IMR-90 (cell line): ENCODE results near the gene TEAD1.

Source experiments
- MAFK ChIP-seq: IDR thresholded peaks from 2 replicates; pipeline ENCODE4 v1.6.1; 2012; ENCODE audit warnings: low read depth, low read length, improper control_type of control experiment
- MXI1 ChIP-seq: IDR thresholded peaks from 2 replicates; pipeline ENCODE4 v1.6.1; 2012; ENCODE audit warnings: low read depth, mild to moderate bottlenecking, low read length, moderate library complexity, borderline replicate concordance
- POLR2A ChIP-seq: IDR thresholded peaks from 2 replicates; pipeline ENCODE4 v1.6.1; 2012; ENCODE audit warnings: mild to moderate bottlenecking, low read depth, low read length
- RAD21 ChIP-seq: IDR thresholded peaks from 2 replicates; pipeline ENCODE4 v1.6.1; 2012; ENCODE audit warnings: low read length, improper control_type of control experiment
- RFX5 ChIP-seq: IDR thresholded peaks from 2 replicates; pipeline ENCODE4 v1.8.0; 2012; ENCODE audit warnings: low read depth, mild to moderate bottlenecking, low read length, moderate library complexity
- USF2 ChIP-seq: fragments of 150-350 bp; IDR thresholded peaks from 2 replicates; pipeline ENCODE4 v1.6.1; 2017; ENCODE audit warnings: mild to moderate bottlenecking, antibody characterized with exemption, low read length, low read depth
- TF ChIP-seq, protein P1 (sequence below): conservative IDR thresholded peaks from 2 replicates; pipeline ENCODE4 v1.5.1; 2012; ENCODE audit warnings: mild to moderate bottlenecking, low read depth, low read length, improper control_type of control experiment
- TF ChIP-seq, protein P2 (sequence below): fragments of 150-350 bp; IDR thresholded peaks from 2 replicates; pipeline ENCODE4 v1.6.1; 2016; ENCODE audit warnings: low read depth, mild to moderate bottlenecking, low read length, moderate library complexity, borderline replicate concordance

DNA sequence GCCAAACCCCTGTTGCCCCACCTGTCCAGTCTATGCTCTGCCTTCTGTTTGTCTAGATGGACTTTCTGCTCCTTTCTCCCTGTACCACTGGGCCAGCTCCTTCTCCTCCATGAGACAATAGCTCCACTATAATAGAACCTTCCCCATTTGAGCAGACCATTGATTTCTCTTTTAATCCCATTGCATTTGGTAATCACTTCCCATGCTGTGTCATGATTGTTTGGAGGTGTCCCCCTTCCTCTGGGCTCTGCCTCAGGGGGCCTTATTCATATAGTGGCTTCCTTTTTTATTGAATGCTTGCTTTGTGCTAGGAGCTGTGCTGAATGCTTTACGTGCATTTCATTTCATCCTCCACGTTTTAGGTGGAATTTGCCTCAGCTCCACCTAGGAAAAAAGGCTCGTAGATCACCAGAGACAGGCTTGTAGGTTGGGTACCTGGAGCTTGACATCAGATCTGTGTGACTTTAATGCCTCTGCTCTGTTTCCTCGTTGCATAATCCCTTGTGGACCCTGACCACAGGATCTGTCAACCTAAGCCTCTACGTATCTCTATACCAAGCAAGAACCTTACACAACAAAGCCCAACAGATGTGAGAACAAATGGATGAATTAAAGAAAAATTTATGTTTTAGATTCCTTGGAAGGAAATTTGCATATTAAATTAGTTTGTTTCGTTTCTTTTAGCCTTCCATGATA is 228.7 kb downstream of the TEAD1 start:
- TF ChIP-seq, protein P1, sequence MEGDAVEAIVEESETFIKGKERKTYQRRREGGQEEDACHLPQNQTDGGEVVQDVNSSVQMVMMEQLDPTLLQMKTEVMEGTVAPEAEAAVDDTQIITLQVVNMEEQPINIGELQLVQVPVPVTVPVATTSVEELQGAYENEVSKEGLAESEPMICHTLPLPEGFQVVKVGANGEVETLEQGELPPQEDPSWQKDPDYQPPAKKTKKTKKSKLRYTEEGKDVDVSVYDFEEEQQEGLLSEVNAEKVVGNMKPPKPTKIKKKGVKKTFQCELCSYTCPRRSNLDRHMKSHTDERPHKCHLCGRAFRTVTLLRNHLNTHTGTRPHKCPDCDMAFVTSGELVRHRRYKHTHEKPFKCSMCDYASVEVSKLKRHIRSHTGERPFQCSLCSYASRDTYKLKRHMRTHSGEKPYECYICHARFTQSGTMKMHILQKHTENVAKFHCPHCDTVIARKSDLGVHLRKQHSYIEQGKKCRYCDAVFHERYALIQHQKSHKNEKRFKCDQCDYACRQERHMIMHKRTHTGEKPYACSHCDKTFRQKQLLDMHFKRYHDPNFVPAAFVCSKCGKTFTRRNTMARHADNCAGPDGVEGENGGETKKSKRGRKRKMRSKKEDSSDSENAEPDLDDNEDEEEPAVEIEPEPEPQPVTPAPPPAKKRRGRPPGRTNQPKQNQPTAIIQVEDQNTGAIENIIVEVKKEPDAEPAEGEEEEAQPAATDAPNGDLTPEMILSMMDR, result no peak
- no peak for TF ChIP-seq RAD21
- no peak for TF ChIP-seq MAFK
- TF ChIP-seq MXI1, result no peak
- TF ChIP-seq, protein P2, sequence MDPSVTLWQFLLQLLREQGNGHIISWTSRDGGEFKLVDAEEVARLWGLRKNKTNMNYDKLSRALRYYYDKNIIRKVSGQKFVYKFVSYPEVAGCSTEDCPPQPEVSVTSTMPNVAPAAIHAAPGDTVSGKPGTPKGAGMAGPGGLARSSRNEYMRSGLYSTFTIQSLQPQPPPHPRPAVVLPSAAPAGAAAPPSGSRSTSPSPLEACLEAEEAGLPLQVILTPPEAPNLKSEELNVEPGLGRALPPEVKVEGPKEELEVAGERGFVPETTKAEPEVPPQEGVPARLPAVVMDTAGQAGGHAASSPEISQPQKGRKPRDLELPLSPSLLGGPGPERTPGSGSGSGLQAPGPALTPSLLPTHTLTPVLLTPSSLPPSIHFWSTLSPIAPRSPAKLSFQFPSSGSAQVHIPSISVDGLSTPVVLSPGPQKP, result no peak
- no peak for TF ChIP-seq POLR2A
- TF ChIP-seq RFX5, result no peak
- no peak for TF ChIP-seq USF2
